OCI-LY7 (cell line): ENCODE results near the gene CSNK2A1. TPM values are rescaled to one million over a fixed set of nuclear protein-coding genes. Genes with fewer than 3 reads are reported as not detected.

Source experiments
- BruUV-seq: library from RNA; stranded (reverse); fragments of 400-500 nt; replicated peaks from 2 replicates; lab custom pipeline; 2021; lab: Mats Ljungman, UMichigan
- CTCF ChIA-PET: fragments of 300-600 bp; sonication (Branson Sonifier 250); formaldehyde crosslinking; loops from one replicate; lab custom pipeline; 2022; ENCODE audit warnings: antibody characterized with exemption; ENCODE audit not compliant: unreplicated experiment; lab: Charles Lee
- POLR2A ChIA-PET: fragments of 300-600 bp; sonication (Branson Sonifier 250); formaldehyde crosslinking; loops from one replicate; lab custom pipeline; 2022; ENCODE audit warnings: antibody characterized with exemption; lab: Charles Lee
- DNase-seq: peaks from one replicate; pipeline ENCODE4 v3.0.0-alpha.2; 2015; ENCODE audit warnings: low spot score
- H2AFZ ChIP-seq: fragments of 200-600 bp; sonication (generic), shearing (Covaris generic); 2 replicates; pipeline ENCODE4 v1.6.1; 2014; ENCODE audit warnings: mild to moderate bottlenecking, antibody characterized with exemption, low read length, moderate library complexity
- H3K27ac ChIP-seq: fragments of 200-600 bp; sonication (generic); 2 replicates; pipeline ENCODE4 v1.5.1; 2014; ENCODE audit warnings: mixed run types, low read depth, mild to moderate bottlenecking, moderate library complexity, low read length, inconsistent platforms; ENCODE audit not compliant: poor library complexity, severe bottlenecking
- H3K36me3 ChIP-seq: fragments of 200-600 bp; sonication (generic); 2 replicates; pipeline ENCODE4 v1.6.1; 2014; ENCODE audit warnings: mild to moderate bottlenecking, antibody characterized with exemption, low read length, moderate library complexity, mixed read lengths; ENCODE audit not compliant: insufficient read depth
- H3K4me1 ChIP-seq: fragments of 200-600 bp; sonication (generic); 2 replicates; pipeline ENCODE4 v1.5.1; 2014; ENCODE audit warnings: mild to moderate bottlenecking, low read length; ENCODE audit not compliant: insufficient read depth, poor library complexity, severe bottlenecking
- H3K4me2 ChIP-seq: fragments of 200-600 bp; sonication (generic); 2 replicates; pipeline ENCODE4 v1.6.1; 2014; ENCODE audit warnings: mild to moderate bottlenecking, low read length
- H3K4me3 ChIP-seq: fragments of 200-600 bp; sonication (generic); 2 replicates; pipeline ENCODE4 v1.5.1; 2014; ENCODE audit warnings: mild to moderate bottlenecking, low read depth, low read length; ENCODE audit not compliant: poor library complexity, severe bottlenecking
- H3K79me2 ChIP-seq: fragments of 200-600 bp; sonication (generic); 2 replicates; pipeline ENCODE4 v1.6.1; 2016; ENCODE audit warnings: low read depth, mild to moderate bottlenecking, low read length, moderate library complexity, mixed read lengths; ENCODE audit not compliant: insufficient read depth
- H3K9me2 ChIP-seq: fragments of 200-600 bp; sonication (generic); 2 replicates; pipeline ENCODE4 v1.6.1; 2016; ENCODE audit warnings: mild to moderate bottlenecking, low read length, mixed read lengths; ENCODE audit not compliant: insufficient read depth
- H3K9me3 ChIP-seq: fragments of 200-600 bp; sonication (generic); 2 replicates; pipeline ENCODE4 v1.6.1; 2014; ENCODE audit warnings: mild to moderate bottlenecking, mixed run types, low read length, mixed read lengths
- H4K20me1 ChIP-seq: fragments of 200-600 bp; sonication (generic); 2 replicates; pipeline ENCODE4 v1.6.1; 2014; ENCODE audit warnings: mild to moderate bottlenecking, antibody characterized with exemption, low read length, moderate library complexity, mixed read lengths; ENCODE audit not compliant: insufficient read depth
- CTCF ChIP-seq: fragments of 200-600 bp; sonication (generic); conservative IDR thresholded peaks from 2 replicates; pipeline ENCODE4 v1.5.1; 2014; ENCODE audit warnings: mild to moderate bottlenecking, antibody characterized with exemption, low read length, moderate library complexity, mixed read lengths
- EZH2phosphoT487 ChIP-seq: fragments of 200-600 bp; sonication (generic); IDR thresholded peaks from 2 replicates; pipeline ENCODE4 v1.6.1; 2018; ENCODE audit warnings: low read depth, borderline replicate concordance, mild to moderate bottlenecking, mixed run types, antibody characterized with exemption, low read length, moderate library complexity, mixed read lengths
- intact Hi-C: fragments of 100-400 bp; cut with micrococcal nuclease; formaldehyde crosslinking; loops from one replicate; pipeline ENCODE4 v1.10.0; 2022; ENCODE audit not compliant: unreplicated experiment
- total RNA-seq, 2 experiments: library from RNA; depleted of rRNA in 1 of 2; stranded (reverse); fragments of >200 nt in 1 of 2; shearing (Covaris generic) in 1 of 2; gene quantifications; 2 replicates each; pipeline ENCODE4 v1.2.3, GENCODE V29; 2014 to 2022

CSNK2A1 gene
- total RNA-seq, 2 experiments from 2014 or later, result 90.8 to 164 TPM

- TF ChIP-seq CTCF (no peak), EZH2phosphoT487 (no peak)
- H3K9me3 ChIP-seq, result peaks cover 16% of the 10 kb centered on the region
- intact Hi-C loops, result no loop called here
- no peaks in the 10 kb centered on the region for H3K4me1 ChIP-seq
- no peak overlapping the region for H3K4me2 ChIP-seq
- ChIA-PET CTCF (no interaction called here), POLR2A (interaction anchor here (1.0 kb wide), 1 partner anchor 12 kb away, joined by 3 read pairs; no protein-coding TSS in a partner anchor)
- no peak overlapping the region for H2AFZ ChIP-seq
- no peaks in the 10 kb centered on the region for H3K79me2 ChIP-seq
- H3K4me3 ChIP-seq, result no peak overlapping the region
- BruUV-seq, result no TSS peak
- no peaks in the 10 kb centered on the region for H4K20me1 ChIP-seq
- H3K27ac ChIP-seq, result no peak overlapping the region
- no peak for DNase-seq
- peaks cover 20% of the 10 kb centered on the region for H3K36me3 ChIP-seq
- no peaks in the 10 kb centered on the region for H3K9me2 ChIP-seq
Measured at GRCh38 chr20:469746-470490, 73.7 kb downstream of the CSNK2A1 start.

- H2AFZ ChIP-seq, result no peak overlapping the region
- H3K36me3 ChIP-seq, result peaks cover 6% of the 10 kb centered on the region
- H4K20me1 ChIP-seq, result no peaks in the 10 kb centered on the region
- TF ChIP-seq CTCF, result no peak
- TF ChIP-seq EZH2phosphoT487, result no peak
- no TSS peak for BruUV-seq
- CTCF ChIA-PET, result no interaction called here
- H3K4me2 ChIP-seq, result no peak overlapping the region
- H3K4me1 ChIP-seq, result peaks cover 9% of the 10 kb centered on the region
- H3K4me3 ChIP-seq, result no peak overlapping the region
- H3K79me2 ChIP-seq, result no peaks in the 10 kb centered on the region
- POLR2A ChIA-PET, result no interaction called here
- H3K9me3 ChIP-seq, result peaks cover 16% of the 10 kb centered on the region
- H3K27ac ChIP-seq, result no peak overlapping the region
- intact Hi-C loops, result no loop called here
- no peaks in the 10 kb centered on the region for H3K9me2 ChIP-seq
- no peak for DNase-seq
Measured at GRCh38 chr20:467755-468154, 75.8 kb downstream of the CSNK2A1 start.
